Measurements from ENCODE around the gene ZNF3.

Gene ZNF3

DNA sequence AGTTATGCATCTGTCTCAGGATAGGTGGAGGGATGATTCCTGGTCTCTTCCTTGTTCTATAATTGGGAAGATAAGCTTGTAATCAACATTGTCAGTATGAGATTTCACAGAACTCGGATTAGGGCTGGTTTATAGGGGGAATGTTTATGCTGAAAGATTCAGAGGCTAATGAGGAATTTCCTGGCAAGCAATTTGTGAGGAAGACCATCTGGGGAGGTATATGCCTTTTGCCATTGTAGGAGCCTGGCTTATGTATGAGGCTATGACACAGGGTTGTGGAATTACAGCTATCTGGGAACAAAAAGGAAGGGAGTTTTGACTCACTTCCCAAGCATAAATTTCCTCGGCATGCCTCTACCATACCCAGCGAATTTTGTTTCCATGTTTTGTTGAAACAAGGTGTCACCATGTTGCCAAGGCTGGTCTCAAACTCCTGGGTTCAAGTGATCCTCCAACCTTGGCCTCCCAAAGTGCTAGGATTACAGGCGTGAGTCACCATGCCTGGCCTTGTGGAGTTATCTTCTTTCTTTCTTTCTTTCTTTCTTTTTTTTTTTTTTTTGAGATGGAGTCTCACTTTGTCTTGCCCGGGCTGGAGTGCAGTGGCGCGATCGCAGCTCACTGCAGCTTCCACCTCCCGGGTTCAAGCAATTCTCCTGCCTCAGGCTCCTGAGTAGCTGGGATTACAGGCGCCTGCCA lies 5.7 kb upstream of the ZNF3 start:
- DNase-seq: no peak

DNA sequence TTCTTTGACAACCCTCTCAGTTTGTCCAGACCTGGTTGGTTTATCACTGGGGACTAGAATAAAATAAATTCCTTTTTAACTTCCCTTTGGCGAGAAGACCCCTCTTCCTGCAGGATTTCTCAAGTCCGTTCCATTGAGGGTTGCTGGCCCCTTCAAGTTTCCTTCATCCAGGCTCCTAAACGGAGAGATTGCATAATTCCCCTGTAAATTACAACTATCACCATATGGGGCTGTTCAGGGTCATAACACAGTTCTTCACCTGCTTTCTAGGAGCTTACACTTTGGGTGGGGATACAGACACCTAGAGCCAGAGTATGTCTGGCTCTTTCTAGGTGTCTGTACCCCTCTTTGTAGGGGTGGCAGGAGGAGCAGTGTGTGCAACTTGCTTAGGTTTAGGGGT lies 4.0 kb upstream of the ZNF3 start:
- DNase-seq: no peak

DNA sequence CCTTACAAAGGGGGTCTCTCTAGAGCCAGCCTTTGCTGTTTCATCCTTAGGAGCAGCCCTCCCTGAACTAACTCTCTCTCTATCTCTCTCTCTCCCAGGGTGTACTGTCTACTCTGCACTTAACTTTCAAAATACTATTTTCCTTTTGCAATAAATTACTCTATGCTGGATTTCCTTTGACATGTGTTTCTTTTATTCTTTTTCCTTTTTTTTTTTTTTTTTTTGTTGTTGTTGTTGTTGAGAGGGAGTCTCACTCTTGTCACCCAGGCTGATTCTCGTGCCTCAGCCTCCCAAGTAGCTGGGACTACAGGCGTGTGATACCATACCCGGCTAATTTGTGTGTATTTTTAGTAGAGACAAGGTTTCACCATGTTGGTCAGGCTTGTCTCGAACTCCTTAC lies 1.5 kb upstream of the ZNF3 start:
- no peak for DNase-seq

DNA sequence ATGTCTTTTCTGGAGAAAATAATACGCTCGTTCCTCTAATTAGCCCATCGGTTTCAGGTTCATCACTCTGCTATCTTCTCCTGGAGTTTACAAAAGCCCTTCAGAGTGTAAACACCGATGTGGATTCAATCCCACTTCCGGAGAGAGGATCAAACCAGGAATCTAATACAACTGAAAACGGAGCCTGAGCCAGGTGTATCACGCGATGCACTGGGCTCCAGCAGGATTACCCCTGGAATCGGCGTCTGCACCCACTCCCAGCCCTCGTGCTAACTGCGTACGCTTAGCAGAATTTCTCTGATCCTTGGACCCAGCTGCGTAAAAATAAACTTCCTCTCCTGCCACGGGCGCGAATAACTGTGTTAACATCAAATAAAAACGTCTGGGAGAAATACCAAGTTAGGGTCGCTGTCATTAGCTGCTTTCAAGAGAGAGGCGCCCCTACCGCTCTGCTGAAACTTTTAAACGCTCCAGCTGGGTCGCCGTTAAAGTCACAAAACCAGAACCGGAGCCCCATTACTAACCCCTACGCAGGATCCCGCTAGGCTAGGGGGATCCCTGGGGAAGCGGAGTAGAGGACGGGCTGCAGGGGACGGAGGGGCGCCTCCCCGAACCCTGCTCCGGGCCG lies 502 bp downstream of the ZNF3 start:
- DNase-seq: no peak

DNA sequence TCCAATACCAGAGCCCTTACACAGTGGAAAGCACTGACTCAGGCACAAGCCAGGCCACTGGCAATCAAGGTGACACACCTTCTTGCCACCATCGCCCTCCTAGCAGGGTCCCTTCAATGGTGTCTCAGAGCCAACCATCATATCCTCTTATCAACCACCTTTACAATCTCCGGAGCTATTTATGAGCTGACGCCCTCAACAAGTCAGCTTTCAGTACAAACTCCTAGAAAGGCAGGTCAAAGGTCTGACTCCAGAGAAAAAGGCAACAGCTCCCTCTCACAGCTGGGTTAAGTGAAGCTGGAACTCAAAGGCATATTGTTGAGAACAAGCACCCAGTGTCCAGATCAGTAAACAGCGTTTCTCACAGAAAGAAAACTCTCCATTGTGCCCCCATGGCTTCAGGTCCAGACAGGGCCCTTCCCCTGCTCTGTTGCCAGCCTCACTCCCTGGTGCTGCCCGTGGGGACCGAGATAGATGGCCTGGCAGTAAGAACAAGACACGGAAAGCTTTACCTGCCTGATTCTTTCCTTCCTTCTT lies 2.4 kb downstream of the ZNF3 start:
- no peak for DNase-seq

DNA sequence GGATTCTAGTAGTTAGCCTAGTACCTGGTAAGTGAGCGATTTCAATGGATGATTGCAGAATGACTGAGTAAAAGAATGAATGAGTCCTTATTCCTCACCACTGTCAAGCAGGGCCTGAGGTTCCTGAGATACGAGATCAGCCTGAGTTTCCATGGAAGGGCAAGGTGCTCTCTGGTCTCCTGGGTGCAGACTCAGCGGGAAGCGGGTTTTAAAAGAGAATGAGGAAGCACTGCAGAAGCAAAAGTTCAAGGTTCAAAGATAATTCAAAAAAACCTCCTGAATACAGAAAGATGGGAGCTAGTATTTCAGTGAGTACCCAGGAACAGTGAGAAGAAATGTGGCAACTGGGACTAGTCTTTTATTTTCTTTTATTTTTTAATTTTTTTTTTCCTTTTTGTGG lies 4.3 kb downstream of the ZNF3 start:
- DNase-seq: no peak

DNA sequence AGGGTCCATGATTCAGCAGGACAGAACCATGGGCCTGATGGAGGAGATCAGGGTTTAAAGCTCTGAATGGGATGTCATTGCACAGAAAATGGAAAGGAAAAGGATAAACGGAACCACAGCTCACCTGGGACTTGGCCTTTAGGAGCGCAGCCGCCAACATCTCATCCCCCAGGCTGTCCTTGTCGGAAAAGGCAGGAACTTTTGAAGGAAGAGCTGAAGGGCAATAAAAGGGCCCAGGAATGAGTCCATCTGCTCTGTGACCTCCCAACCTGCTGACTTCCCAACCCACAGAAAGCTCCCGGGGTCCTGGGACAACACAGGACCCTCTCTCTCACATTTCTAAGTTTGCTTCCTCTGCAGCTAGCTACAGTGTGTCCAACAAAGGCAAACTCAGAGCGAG lies 6.1 kb downstream of the ZNF3 start:
- no peak for DNase-seq

DNA sequence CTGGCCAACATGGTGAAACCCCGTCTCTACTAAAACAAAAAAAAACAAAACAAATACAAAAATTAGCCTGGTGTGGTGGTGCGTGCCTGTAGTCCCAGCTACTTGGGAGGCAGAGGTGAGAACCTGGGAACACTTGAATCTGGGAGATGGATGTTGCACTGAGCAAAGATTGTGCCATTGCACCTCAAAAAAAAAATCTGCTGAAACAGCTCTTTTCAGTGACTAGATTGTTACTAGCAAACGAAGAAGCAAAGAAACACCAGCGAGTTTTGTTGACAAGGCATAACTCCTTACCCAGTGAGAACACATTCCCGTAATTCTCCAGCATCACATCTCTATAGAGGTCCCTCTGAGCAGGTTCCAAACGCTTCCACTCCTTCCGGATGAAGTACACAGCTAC lies 6.7 kb downstream of the ZNF3 start:
- DNase-seq: no peak

DNA sequence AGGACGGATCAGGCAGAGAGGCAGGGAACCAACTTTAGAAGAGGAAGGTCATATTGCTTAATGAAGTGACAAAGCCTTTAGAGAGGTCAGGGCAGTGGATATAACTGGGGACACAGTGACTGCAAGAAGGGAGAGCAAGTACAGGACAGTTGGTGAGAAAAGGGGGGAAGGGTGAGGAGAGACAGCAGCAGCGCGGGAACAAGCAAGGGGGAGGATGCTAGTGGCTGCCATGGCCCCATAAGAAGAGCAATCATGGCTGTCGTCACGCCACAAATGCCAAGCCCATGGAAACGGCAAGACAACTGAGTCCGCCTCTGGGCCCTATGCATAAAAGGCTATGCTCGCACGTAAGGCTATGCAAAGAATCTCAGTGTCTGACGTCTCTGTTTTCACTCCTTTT lies 9.1 kb downstream of the ZNF3 start:
- no peak for DNase-seq

DNA sequence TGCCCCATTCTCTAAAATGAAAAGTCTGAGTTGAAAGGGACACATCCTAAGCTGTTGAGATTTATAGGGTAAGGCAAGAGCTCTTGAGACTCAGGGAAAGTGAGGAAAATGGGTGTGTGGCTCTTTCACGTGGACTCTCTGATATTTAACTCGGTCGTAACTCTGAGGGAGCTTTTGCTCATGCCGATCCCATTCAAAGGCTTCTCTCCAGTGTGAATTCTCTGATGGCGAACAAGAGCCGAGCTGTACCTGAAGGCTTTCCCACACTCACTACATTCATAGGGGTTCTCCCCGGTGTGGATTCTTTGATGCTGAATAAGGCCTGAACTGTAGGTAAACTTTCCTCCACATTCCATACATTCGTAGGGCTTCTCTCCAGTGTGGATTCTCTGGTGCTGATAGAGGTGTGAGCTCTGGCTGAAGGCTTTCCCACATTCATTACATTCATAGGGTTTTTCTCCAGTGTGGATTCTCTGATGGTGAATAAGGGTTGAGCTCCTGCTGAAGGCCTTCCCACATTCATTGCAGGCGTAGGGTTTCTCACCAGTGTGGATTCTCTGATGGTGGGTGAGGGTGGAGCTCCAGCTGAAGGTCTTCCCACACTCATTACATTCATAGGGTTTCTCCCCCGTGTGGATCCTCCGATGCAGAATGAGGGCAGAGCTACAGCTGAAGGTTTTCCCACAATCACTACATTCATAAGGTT lies 10.4 kb downstream of the ZNF3 start:
- no peak for DNase-seq

DNA sequence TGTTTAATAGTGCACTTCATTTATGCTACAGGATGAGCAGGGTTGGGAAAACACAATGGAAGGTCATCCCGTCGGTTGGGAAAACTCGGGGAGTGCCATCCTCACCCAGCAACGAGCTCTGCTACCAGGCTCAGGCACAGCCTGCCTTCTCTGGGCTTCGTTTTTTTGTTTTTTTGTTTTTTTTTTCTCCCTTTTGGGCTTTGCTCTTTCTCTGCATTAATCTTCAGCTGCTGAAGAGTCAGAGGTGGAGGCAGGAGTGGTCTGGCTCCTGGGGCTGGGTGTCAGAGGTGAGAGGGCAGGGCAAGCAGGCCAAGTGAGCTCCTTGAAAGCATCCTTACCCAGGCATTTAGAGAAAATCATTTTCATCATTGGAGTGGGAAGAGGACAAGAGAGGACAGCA lies 11.5 kb downstream of the ZNF3 start:
- no peak for DNase-seq

DNA sequence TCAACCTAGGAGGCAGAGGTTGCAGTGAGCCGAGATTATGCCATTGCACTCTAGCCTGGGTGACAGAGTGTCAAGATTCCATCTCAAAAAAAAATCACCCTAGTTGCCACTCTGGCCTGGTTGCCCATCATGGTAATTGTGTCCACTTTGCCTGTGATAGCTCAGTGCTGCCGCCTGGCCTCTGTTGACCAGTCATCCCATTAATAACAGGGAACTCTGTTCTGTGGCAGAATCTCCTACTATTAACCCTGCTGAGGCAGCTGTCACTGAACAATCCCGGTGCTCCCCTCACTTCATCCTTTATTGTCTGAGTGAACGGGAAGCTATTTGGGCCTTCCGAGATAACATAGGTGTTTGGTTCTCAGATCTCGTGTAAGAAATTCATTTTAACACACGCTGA lies 14.6 kb downstream of the ZNF3 start:
- DNase-seq: no peak

DNA sequence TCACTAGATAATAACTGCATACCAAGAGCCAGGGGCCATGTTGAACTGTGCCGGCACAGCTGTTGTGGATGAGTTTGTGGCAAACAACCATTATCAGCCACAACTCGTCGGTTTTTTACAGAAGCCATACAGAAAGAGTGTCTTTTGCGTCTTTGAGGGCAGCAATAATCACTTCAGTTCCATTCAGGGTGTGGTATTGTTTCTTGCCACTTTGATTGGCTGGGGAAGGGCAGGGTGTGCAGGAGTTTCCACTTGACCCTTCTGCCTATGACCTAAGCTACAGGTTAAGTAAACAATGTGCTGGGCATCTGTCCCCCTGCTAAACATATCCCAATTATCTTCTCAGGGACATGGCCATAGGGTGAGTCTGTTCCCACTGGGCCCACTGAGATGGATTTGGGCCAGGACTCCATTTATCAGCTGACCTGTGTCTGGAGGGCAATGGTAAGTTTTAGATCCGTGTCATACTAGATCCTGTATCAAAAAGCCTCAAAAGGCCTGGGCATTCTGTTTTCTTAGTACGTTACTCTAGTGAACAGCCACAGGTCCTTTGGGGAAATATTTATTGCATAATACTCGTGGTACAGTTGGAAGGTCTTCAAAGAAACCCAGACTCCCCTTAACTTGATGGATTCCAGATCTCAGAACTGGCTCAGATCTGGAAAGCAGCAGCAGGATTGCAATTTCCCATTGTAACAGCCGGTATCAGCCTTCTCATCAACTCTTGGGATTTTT lies 15.9 kb downstream of the ZNF3 start:
- no peak for DNase-seq

DNA sequence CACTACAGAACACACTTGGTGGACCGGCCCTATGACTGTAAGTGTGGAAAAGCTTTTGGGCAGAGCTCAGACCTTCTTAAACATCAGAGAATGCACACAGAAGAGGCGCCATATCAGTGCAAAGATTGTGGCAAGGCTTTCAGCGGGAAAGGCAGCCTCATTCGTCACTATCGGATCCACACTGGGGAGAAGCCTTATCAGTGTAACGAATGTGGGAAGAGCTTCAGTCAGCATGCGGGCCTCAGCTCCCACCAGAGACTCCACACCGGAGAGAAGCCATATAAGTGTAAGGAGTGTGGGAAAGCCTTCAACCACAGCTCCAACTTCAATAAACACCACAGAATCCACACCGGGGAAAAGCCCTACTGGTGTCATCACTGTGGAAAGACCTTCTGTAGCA lies 17.4 kb downstream of the ZNF3 start:
- no peak for DNase-seq

DNA sequence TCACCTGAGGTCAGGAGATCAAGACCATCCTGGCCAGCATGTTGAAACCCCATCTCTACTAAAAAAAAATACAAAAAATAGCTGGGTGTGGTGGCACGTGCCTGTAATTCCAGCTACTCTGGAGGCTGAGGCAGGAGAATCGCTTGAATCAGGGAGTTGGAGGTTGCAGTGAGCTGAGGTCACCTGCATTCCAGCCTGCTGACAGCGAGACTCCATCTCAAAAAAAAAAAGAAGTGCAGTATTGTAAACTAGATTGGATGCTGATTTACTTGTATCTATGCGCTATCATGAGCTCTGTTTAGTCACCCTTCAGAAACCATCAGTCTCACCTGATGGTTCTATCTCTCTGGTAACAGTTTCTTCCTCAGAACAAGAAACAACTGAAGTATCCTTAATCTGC lies 18.1 kb downstream of the ZNF3 start:
- DNase-seq: no peak

DNA sequence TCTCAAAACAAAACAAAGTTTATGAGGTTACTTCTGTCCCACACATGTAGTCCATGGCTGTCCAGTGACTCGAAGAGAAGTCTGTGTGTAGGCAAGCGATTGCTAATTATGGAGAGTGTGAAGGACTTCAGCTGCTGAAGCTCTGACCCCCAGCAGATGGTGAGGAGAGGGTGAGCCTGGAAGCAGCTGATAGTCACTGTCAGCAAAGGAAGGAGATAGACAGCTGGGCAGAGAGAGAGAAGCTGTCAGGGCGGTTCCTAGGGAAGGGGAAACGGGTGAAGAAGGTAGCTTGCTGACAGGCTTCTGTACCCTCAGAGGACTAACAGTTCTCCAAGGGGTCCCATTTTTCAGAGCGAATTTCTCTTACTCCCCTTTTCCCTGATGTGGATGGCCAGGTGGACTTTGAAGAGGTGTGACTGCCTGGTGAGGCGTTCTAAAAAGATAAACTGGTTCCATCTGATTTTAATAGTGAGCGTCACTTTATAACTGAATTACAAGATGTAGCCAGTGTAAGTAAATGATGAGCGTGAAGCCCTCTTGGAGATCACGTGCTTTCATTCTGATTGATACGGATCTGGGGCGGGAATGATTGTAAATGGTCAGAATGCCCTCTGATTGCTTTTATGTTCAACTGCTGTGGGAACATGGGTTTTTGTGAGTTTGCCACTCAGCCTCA lies 19.9 kb downstream of the ZNF3 start:
- no peak for DNase-seq

DNA sequence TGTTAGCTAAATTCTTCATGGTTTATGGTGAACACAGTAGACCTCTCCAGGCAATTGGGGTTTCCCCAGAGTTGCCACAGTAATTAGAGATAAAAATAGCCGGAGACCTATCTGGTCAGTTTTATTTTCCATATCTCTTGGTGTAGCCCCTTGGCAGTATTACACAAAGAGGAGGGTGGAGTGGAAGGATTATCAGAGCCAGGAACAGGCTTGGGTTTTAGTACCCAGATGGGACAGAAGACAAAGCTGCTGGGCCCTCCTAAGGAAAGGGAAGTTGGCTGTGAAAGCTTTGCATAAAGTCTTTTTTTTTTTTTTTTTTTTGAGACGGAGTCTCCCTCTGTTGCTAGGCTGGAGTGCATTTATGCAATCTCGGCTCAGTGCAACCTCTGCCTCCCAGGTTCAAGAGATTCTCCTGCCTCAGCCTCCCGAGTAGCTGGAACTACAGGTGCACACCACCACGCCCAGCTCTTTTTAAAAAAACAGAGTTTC lies 22.2 kb downstream of the ZNF3 start:
- DNase-seq: no peak

DNA sequence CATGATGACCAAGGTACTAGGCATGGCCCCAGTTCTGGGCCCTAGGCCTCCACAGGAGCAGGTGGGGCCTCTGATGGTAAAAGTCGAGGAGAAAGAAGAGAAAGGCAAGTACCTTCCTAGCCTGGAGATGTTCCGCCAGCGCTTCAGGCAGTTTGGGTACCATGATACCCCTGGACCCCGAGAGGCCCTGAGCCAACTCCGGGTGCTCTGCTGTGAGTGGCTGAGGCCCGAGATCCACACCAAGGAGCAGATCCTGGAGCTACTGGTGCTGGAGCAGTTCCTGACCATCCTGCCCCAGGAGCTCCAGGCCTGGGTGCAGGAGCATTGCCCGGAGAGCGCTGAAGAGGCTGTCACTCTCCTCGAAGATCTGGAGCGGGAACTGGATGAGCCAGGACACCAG lies 24.5 kb downstream of the ZNF3 start:
- no peak for DNase-seq

DNA sequence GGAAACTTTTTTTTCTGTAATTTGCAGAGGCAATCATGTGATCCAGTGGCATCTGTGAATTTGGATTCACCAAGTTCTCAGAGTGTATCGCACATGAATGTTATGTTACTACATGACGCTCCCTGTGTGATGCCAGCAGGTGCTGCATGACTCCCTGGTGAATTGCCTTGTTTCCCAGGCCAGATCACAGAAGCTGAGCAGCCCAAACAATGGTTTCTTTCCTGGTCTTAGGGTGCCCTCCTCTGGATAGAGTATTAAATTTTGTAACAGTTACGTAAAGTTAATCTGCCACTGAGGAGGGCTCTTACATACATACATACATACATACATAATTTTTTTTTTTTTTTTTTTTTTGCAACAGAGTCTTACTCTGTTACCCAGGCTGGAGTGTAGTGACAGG lies 28.3 kb downstream of the ZNF3 start:
- peak; percentile 68 for DNase-seq

DNA sequence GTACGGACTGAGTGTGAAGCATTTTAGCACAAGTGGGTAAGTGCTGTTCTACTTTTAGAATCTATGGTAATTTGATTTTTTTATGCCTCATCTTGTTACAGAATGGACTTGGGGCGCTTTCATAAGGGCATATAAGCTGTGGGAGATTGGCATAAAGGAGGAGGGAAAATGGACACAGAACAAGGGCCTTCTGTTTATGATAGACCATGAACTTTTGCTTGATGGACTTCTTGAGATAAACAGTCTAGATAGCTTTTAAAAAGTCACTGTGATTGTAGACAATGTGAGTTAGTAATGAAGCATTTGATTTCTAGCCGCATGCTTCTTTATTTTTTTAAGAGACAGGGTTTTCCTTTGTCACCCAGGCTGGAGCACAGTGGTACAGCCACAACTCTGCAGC lies 29.9 kb downstream of the ZNF3 start:
- DNase-seq: no peak

DNA sequence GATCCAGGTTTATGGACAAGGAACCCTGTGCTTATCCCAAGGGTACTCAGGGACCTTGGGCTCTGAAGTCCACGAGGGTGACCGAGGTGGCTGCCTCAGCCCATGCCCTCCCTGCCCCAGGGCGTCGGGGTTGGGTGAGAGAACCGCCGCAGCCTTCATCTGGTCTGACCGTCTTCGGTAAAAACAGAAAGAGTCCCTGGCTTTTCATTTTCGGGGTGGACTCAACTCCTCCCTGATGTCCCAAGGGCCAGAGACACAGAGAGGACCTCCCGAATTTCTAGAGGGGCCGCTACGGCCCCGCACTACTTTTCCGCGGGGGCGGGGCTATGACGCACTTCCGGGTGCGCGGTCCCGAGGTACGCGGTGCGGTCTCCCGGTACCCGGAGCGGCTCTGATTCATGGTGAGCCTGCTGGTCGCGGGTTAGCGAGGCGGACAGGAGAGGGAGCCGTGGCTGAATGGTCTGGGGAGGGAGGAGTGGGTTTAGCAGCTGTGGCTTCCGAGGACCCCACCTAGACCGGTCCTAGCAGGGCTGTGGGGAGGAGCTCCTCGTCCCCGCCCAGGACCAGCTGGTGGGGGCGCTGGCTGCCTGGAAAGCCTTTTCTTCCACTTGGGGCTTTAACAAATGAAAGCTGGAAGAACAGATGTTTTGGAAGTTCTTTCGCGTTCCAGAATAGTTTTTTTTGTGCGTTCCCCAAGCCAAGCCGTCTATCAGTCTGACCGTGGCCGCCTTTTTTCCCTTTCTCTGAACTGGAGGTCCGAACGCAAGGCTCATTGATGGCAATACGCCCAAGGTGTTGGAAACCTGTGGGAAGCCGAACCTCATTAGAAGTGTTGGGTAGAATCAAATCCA lies 31.9 kb downstream of the ZNF3 start, which contains the start of gene ZSCAN21:
ZSCAN21 (plus strand) TSS at position 334 of the 851 bp plus-strand sequence. CDS start 7,233 bp downstream, outside the sequence.
- peak; percentile 29 for DNase-seq

DNA sequence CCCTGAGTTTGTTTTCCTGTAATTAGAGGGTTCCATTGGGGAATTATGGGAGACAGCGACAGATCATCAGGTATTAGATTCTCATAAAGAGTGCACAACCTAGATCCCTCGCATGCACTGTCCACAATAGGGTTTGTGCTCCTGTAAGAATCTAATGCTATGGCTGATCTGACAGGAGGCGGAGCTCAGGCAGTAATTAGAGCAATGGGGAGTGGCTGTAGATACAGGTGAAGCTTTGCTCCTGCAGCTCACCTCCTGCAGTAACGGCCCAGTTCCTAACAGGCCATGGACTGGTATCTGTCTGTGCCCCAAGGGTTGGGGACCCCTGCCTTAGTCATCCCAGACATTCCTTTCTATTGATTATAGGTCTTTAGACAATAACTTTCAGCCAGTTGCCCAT lies 32.8 kb downstream of the ZNF3 start:
- DNase-seq: no peak
